Activated CD8-positive, alpha-beta T cell treated with anti-CD3 and anti-CD28 coated beads for 36 hours (primary cell): Measurements from ENCODE around the gene ART1. TPM values are rescaled to one million over a fixed set of nuclear protein-coding genes. Genes with fewer than 3 reads are reported as not detected.

Source experiments
- ATAC-seq: fragments of 200-7000 bp; cut with Tn5 transposase; one replicate; pipeline ENCODE4 v1.10.0; 2021; ENCODE audit warnings: mild to moderate bottlenecking, moderate library complexity
- CTCF ChIA-PET: fragments of 350-600 bp; sonication (Branson Sonifier 250); formaldehyde crosslinking; loops from one replicate; lab custom pipeline; 2021; ENCODE audit warnings: antibody characterized with exemption; lab: Charles Lee
- POLR2A ChIA-PET: fragments of 350-600 bp; sonication (Branson Sonifier 250); formaldehyde crosslinking; loops from one replicate; lab custom pipeline; 2021; ENCODE audit warnings: antibody characterized with exemption; lab: Charles Lee
- DNase-seq: peaks from one replicate; pipeline ENCODE4 v3.0.0-alpha.2; 2020
- H3K27ac Mint-ChIP-seq: one replicate; pipeline ENCODE4 v1.8.0; 2021; ENCODE audit warnings: mild to moderate bottlenecking, mixed read lengths
- H3K27me3 Mint-ChIP-seq: one replicate; pipeline ENCODE4 v1.8.0; 2021; ENCODE audit warnings: mixed read lengths
- H3K36me3 Mint-ChIP-seq: one replicate; pipeline ENCODE4 v1.8.0; 2021; ENCODE audit warnings: low read depth, mixed read lengths
- H3K4me1 Mint-ChIP-seq: one replicate; pipeline ENCODE4 v1.8.0; 2021; ENCODE audit warnings: low read depth, mixed read lengths
- H3K4me3 Mint-ChIP-seq: one replicate; pipeline ENCODE4 v1.8.0; 2021; ENCODE audit warnings: mild to moderate bottlenecking, moderate library complexity, mixed read lengths
- H3K9me3 Mint-ChIP-seq: one replicate; pipeline ENCODE4 v1.8.0; 2021; ENCODE audit warnings: mixed read lengths
- CTCF ChIP-seq: fragments of 200-600 bp; IDR thresholded peaks from one replicate; pipeline ENCODE4 v1.8.0; 2022; ENCODE audit warnings: antibody characterized with exemption, mild to moderate bottlenecking
- intact Hi-C: fragments of 100-400 bp; cut with micrococcal nuclease; formaldehyde crosslinking; loops from one replicate; pipeline ENCODE4 v1.10.0; 2022
- total RNA-seq, 2 experiments: library from RNA; stranded (reverse); gene quantifications; one replicate each; pipeline ENCODE4 v1.2.3, GENCODE V29; 2021

Gene ART1
- total RNA-seq, 2 experiments from 2014 or later, result not detected

- no peak overlapping the region for H3K27ac Mint-ChIP-seq
- POLR2A ChIA-PET, result no interaction called here
- no peak for TF ChIP-seq CTCF
- no peaks in the 10 kb centered on the region for H3K4me1 Mint-ChIP-seq
- CTCF ChIA-PET, result no interaction called here
- no peak for ATAC-seq
- peaks cover 19% of the 10 kb centered on the region for H3K36me3 Mint-ChIP-seq
- DNase-seq, result no peak
- H3K4me3 Mint-ChIP-seq, result no peak overlapping the region
- intact Hi-C loops, result no loop called here
- no peaks in the 10 kb centered on the region for H3K9me3 Mint-ChIP-seq
- no peaks in the 10 kb centered on the region for H3K27me3 Mint-ChIP-seq
Measured at GRCh38 chr11:3665336-3666022, 20.6 kb downstream of the ART1 start.

- no peak overlapping the region for H3K4me3 Mint-ChIP-seq
- H3K36me3 Mint-ChIP-seq, result peaks cover 19% of the 10 kb centered on the region
- DNase-seq (no peak), ATAC-seq (no peak)
- TF ChIP-seq CTCF, result no peak
- H3K27ac Mint-ChIP-seq, result no peak overlapping the region
- CTCF ChIA-PET, result no interaction called here
- no peaks in the 10 kb centered on the region for H3K4me1 Mint-ChIP-seq
- no peaks in the 10 kb centered on the region for H3K27me3 Mint-ChIP-seq
- POLR2A ChIA-PET, result interaction anchor here (1.0 kb wide), 1 partner anchor 15 kb away, joined by 3 read pairs; no protein-coding TSS in a partner anchor
- no peaks in the 10 kb centered on the region for H3K9me3 Mint-ChIP-seq
- intact Hi-C loops, result no loop called here
Measured at GRCh38 chr11:3666023-3666530, 21.1 kb downstream of the ART1 start.

GRCh38 chr11:3667149-3668035 lies 22.5 kb downstream of the ART1 start:
- H3K36me3 Mint-ChIP-seq, result peaks cover 19% of the 10 kb centered on the region
- ATAC-seq (no peak), DNase-seq (no peak)
- no peak overlapping the region for H3K4me3 Mint-ChIP-seq
- no peaks in the 10 kb centered on the region for H3K4me1 Mint-ChIP-seq
- POLR2A ChIA-PET, result interaction anchor here (1.0 kb wide), 1 partner anchor 14 kb away, joined by 3 read pairs; no protein-coding TSS in a partner anchor
- no peak for TF ChIP-seq CTCF
- no peaks in the 10 kb centered on the region for H3K27me3 Mint-ChIP-seq
- no peaks in the 10 kb centered on the region for H3K9me3 Mint-ChIP-seq
- CTCF ChIA-PET, result no interaction called here
- no peak overlapping the region for H3K27ac Mint-ChIP-seq
- intact Hi-C loops, result no loop called here

- no peak for ATAC-seq
- CTCF ChIA-PET, result interaction anchor here (1.0 kb wide), 1 partner anchor 10 kb away, joined by 3 read pairs; no protein-coding TSS in a partner anchor
- Mint-ChIP-seq H3K9me3 (no peaks in the 10 kb centered on the region), H3K36me3 (peaks cover 21% of the 10 kb centered on the region), H3K27ac (no peak overlapping the region), H3K27me3 (no peaks in the 10 kb centered on the region), H3K4me3 (no peak overlapping the region), H3K4me1 (no peaks in the 10 kb centered on the region)
- TF ChIP-seq CTCF, result no peak
- POLR2A ChIA-PET, result no interaction called here
- intact Hi-C loops, result no loop called here
- no peak for DNase-seq
Measured at GRCh38 chr11:3669128-3669527, 24.2 kb downstream of the ART1 start.
